Measurements from ENCODE around the gene ENOX2.

The ENOX2 gene

GRCh38 chrX:130758072-130758471 lies 144.9 kb downstream of the ENOX2 start:
- ATAC-seq, result no peak
- TF ChIP-seq CSDC2 (CRISPR knock-in tag; IDR thresholded peaks at IDR 0.05), result no peak
- TF ChIP-seq ZNF565 (CRISPR knock-in tag; conservative IDR thresholded peaks at IDR 0.05; ENCODE audit: low read depth), result no peak

GRCh38 chrX:130756233-130756632 lies 146.8 kb downstream of the ENOX2 start:
- TF ChIP-seq PPARA (CRISPR knock-in tag; IDR thresholded peaks at IDR 0.05; ENCODE audit: borderline replicate concordance) (no peak), TCF4 (CRISPR knock-in tag; IDR thresholded peaks at IDR 0.05; ENCODE audit: borderline replicate concordance) (no peak), ARNTL (CRISPR knock-in tag; IDR thresholded peaks at IDR 0.05; ENCODE audit: borderline replicate concordance, low read depth) (no peak), ZC3H10 (CRISPR knock-in tag; IDR thresholded peaks at IDR 0.05) (no peak), ESRRG (CRISPR knock-in tag; IDR thresholded peaks at IDR 0.05) (no peak), ZNF70 (CRISPR knock-in tag; IDR thresholded peaks at IDR 0.05) (no peak), BACH2 (CRISPR knock-in tag; IDR thresholded peaks at IDR 0.05; ENCODE audit: borderline replicate concordance) (no peak), CSRNP3 (CRISPR knock-in tag; IDR thresholded peaks at IDR 0.05) (no peak)
- no peak for ATAC-seq

- no peak for TF ChIP-seq ZFP30 (CRISPR knock-in tag; IDR thresholded peaks at IDR 0.05)
- TF ChIP-seq PATZ1 (CRISPR knock-in tag; IDR thresholded peaks at IDR 0.05; ENCODE audit: borderline replicate concordance), result no peak
- TF ChIP-seq ZNF8 (CRISPR knock-in tag; IDR thresholded peaks at IDR 0.05), result no peak
- no peak for TF ChIP-seq TSHZ2 (CRISPR knock-in tag; IDR thresholded peaks at IDR 0.05)
- TF ChIP-seq ESRRG (CRISPR knock-in tag; IDR thresholded peaks at IDR 0.05), result no peak
- TF ChIP-seq ZFP3 (CRISPR knock-in tag; IDR thresholded peaks at IDR 0.05), result no peak
- TF ChIP-seq CREB5 (CRISPR knock-in tag; IDR thresholded peaks at IDR 0.05; ENCODE audit: low read depth), result no peak
- TF ChIP-seq GLIS3 (CRISPR knock-in tag; IDR thresholded peaks at IDR 0.05), result no peak
- no peak for TF ChIP-seq ZC3H10 (CRISPR knock-in tag; IDR thresholded peaks at IDR 0.05)
- no peak for TF ChIP-seq ARNTL (CRISPR knock-in tag; IDR thresholded peaks at IDR 0.05; ENCODE audit: borderline replicate concordance, low read depth)
- no peak for TF ChIP-seq OSR1 (CRISPR knock-in tag; IDR thresholded peaks at IDR 0.05)
- no peak for TF ChIP-seq CSRNP3 (CRISPR knock-in tag; IDR thresholded peaks at IDR 0.05)
- no peak for TF ChIP-seq TOX (CRISPR knock-in tag; IDR thresholded peaks at IDR 0.05; ENCODE audit: borderline replicate concordance)
- no peak for TF ChIP-seq ISL1 (CRISPR knock-in tag; IDR thresholded peaks at IDR 0.05)
- TF ChIP-seq TCF4 (CRISPR knock-in tag; IDR thresholded peaks at IDR 0.05; ENCODE audit: borderline replicate concordance), result no peak
- no peak for TF ChIP-seq ZNF565 (CRISPR knock-in tag; conservative IDR thresholded peaks at IDR 0.05; ENCODE audit: low read depth)
- TF ChIP-seq PPARA (CRISPR knock-in tag; IDR thresholded peaks at IDR 0.05; ENCODE audit: borderline replicate concordance), result no peak
- TF ChIP-seq CSDC2 (CRISPR knock-in tag; IDR thresholded peaks at IDR 0.05), result no peak
- ATAC-seq, result no peak
Measured at GRCh38 chrX:130754353-130754752, 148.7 kb downstream of the ENOX2 start.

Data from SK-N-SH treated with all-trans-retinoic acid at 6 μM for 48 hours (cell line).